ENCODE measurements around the gene PITX1. TPM values are rescaled to one million over a fixed set of nuclear protein-coding genes. Genes with fewer than 3 reads are reported as not detected.

Gene PITX1
- total RNA-seq, 1 donor from 2014 or later: not detected

DNA sequence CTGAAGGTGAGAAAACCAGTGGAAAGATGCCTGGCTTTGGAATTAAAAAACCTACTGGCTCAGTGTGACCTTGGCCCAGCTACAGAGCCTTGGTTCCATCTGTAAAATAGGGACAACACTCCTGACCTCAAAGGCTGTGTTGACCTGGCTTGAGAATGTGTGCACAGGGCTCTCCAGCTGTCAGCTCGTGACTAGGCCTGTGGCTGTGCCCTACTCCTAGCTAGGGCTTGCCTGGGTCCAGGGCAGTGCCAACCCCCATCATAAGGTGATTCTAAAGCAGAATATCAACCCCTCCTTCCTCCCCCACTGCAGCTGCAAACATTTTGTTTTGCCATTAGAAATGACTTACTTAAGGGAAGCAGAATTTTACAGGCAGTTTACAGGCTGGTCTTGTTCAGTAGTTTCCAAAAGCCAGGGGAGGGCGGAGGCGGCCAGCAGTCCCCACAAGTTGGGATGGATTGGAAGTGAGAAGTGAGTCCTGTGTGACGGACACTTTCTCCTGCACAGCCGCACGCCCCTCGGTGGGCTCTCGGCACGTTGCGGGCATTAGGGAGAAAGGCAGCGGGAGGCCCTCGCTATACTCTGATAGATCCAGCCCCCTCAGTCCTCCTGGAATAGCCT, 7.3 kb downstream of the PITX1 start:
- TF ChIP-seq, protein P1, sequence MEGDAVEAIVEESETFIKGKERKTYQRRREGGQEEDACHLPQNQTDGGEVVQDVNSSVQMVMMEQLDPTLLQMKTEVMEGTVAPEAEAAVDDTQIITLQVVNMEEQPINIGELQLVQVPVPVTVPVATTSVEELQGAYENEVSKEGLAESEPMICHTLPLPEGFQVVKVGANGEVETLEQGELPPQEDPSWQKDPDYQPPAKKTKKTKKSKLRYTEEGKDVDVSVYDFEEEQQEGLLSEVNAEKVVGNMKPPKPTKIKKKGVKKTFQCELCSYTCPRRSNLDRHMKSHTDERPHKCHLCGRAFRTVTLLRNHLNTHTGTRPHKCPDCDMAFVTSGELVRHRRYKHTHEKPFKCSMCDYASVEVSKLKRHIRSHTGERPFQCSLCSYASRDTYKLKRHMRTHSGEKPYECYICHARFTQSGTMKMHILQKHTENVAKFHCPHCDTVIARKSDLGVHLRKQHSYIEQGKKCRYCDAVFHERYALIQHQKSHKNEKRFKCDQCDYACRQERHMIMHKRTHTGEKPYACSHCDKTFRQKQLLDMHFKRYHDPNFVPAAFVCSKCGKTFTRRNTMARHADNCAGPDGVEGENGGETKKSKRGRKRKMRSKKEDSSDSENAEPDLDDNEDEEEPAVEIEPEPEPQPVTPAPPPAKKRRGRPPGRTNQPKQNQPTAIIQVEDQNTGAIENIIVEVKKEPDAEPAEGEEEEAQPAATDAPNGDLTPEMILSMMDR (conservative IDR thresholded peaks at IDR 0.05): no peak
- H3K9me3 Mint-ChIP-seq: no peaks in the 10 kb centered on the region
- H3K36me3 Mint-ChIP-seq (ENCODE audit: low read depth): peaks cover under 1% of the 10 kb centered on the region
- peaks cover 100% of the 10 kb centered on the region for H3K27me3 Mint-ChIP-seq (ENCODE audit: low read depth)
- peak overlapping the region; percentile 5 for H3K4me3 Mint-ChIP-seq
- DNase-seq (ENCODE audit: low read depth, low spot score): no peak
- H3K27ac Mint-ChIP-seq (ENCODE audit: unreplicated experiment): no peak overlapping the region
- peaks cover under 1% of the 10 kb centered on the region for H3K4me1 Mint-ChIP-seq

DNA sequence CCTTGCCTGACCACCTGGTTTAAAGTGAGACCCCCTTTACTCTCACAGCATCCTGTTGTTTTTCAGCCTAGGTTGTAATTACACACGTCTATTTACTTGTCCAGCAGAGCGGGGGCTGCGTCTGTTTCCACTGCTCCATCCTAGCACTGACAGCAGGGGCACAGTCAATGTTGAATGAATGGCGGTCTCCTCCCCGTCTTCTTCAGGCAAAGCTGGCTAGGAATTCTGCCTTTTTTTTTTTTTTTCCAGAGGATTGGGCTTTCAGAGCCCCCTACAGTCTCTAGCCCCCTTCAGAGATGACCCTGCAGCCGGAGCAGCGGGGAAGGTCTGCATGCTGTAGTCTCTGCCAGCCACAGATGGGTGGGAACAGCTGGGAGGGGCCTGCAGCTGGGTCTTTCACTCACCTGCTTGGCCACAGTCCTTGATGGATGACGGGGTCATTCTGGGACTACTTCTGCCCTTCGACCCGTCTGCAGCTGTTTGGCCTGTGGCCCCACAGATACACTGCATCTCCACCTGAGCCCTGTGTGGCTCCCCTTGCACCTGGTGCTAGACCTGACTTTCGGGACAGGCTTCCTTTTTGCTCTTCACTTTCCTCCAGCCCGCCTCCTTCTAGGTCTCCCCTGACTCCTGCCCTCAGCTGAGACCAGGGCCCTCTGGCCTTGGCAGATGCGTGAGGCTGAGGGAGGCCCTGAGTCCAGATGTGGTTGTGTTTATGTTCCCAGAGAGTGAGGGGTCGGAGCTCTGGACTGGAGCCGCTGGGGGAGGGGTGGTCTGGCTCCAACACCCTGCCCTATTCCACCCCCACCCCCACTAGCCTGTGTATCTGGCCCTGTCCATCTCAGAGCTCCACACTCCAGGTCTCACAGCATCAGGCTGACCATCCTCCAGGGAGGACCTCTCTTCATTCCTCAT, 8.0 kb downstream of the PITX1 start:
- no peaks in the 10 kb centered on the region for H3K36me3 Mint-ChIP-seq (ENCODE audit: low read depth)
- peaks cover 99% of the 10 kb centered on the region for H3K27me3 Mint-ChIP-seq (ENCODE audit: low read depth)
- DNase-seq (ENCODE audit: low read depth, low spot score): no peak
- TF ChIP-seq, protein P1 (conservative IDR thresholded peaks at IDR 0.05): no peak
- no peaks in the 10 kb centered on the region for H3K9me3 Mint-ChIP-seq
- no peak overlapping the region for H3K4me3 Mint-ChIP-seq
- H3K4me1 Mint-ChIP-seq: no peaks in the 10 kb centered on the region
- no peak overlapping the region for H3K27ac Mint-ChIP-seq (ENCODE audit: unreplicated experiment)

DNA sequence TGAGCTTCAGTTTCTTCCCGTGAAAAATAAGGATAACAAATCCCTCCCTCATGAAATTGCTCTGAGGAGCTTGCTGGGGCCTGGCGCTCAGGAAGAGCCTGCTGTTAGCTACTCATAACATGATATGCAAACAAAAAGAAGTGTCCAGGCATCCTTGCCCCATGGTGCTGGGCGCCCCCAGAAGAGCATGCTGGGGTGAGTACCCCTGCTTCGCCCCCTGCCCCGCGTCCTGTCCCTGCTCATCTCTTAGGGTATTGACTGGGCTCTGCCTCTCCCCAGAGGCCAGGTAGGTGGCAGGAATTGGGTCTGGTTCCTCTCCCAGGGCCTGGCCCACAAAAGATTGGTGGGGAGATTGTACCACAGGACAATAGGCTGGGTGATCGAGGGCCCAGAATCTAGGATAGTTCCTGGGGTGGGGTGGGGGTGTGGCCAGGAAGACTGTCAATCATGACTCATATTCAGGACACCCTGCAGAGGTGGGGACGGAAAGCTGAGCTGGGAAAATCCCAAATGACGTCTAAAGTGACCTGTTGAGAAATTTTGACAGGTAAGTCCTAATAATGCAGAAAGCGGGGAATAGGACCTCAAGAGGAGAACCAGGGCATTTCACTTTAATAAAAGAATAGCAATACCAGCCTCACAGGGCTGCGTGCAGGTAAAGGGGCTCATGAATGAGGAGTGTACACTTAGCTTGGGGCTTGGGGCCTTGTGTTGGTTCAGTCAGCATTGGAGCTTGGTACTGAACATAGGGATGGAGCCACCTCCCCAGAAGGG, 8.9 kb downstream of the PITX1 start:
- H3K27ac Mint-ChIP-seq (ENCODE audit: unreplicated experiment): no peak overlapping the region
- no peaks in the 10 kb centered on the region for H3K4me1 Mint-ChIP-seq
- no peak overlapping the region for H3K4me3 Mint-ChIP-seq
- H3K9me3 Mint-ChIP-seq: no peaks in the 10 kb centered on the region
- TF ChIP-seq, protein P1 (conservative IDR thresholded peaks at IDR 0.05): no peak
- H3K27me3 Mint-ChIP-seq (ENCODE audit: low read depth): peaks cover 99% of the 10 kb centered on the region
- H3K36me3 Mint-ChIP-seq (ENCODE audit: low read depth): no peaks in the 10 kb centered on the region
- no peak for DNase-seq (ENCODE audit: low read depth, low spot score)

DNA sequence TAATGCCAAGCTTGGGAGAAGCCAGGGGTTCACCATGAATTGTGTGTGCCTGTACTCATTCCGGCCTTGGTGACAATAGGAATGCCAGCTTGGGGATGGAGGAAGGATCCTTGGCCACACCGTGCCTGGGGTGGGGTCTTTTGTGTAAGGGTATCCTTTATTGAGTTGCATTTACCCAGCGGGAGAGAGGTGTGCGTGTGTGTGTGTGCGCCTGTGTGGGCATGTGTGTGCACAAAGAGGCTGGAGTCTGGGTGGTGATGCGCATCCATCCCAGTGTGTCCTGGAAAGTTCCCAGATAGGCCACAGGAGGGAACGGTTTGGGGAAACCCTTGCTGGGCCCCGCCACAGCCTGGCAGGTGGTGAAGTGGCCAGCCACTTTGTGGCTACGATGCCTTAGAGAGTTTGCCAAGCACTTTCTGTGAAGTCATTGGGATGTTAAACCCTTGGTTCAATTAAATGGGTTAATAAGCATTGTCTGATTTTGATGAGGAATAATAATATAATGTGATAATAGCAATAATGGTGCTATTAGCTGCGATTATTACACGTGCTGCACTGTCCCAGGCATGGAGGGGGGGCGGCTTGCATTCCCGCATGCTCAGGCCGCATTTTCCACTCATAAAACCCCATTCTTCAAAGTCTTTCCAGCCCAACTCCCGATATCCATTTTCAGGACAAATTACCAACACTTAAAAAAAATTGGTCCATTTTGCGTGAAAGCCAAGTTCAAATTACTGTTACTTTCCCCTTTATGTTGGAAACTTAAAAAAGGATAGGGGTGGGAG, 13.7 kb downstream of the PITX1 start:
- no peak for DNase-seq (ENCODE audit: low read depth, low spot score)
- H3K4me1 Mint-ChIP-seq: no peaks in the 10 kb centered on the region
- H3K27ac Mint-ChIP-seq (ENCODE audit: unreplicated experiment): no peak overlapping the region
- TF ChIP-seq, protein P1 (conservative IDR thresholded peaks at IDR 0.05): no peak
- no peak overlapping the region for H3K4me3 Mint-ChIP-seq
- no peaks in the 10 kb centered on the region for H3K36me3 Mint-ChIP-seq (ENCODE audit: low read depth)
- H3K27me3 Mint-ChIP-seq (ENCODE audit: low read depth): peaks cover 61% of the 10 kb centered on the region
- no peaks in the 10 kb centered on the region for H3K9me3 Mint-ChIP-seq

DNA sequence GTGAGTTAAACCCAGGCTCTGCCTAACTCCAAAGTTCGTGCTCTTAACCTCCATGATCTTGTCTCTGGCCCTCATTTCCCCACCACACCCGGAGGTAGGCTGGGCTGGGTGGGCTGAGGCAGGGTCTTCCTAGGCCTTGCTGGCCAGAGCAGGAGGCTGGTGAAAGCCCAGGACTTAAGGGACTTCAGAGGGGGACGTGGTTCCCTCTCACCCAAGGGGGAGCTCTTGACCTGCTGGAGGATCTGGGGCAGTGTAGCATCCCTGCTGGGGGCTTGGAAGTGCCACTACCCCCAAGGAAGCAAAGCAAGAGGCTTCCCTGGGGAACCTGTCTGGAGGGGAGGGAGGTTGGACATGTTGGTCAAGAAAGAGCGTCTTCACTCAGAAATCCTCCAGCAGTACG, 14.7 kb downstream of the PITX1 start:
- Mint-ChIP-seq H3K36me3 (ENCODE audit: low read depth) (no peaks in the 10 kb centered on the region), H3K9me3 (no peaks in the 10 kb centered on the region), H3K4me1 (no peaks in the 10 kb centered on the region), H3K27me3 (ENCODE audit: low read depth) (peaks cover 57% of the 10 kb centered on the region), H3K4me3 (no peak overlapping the region), H3K27ac (ENCODE audit: unreplicated experiment) (no peak overlapping the region)
- no peak for DNase-seq (ENCODE audit: low read depth, low spot score)
- TF ChIP-seq, protein P1 (conservative IDR thresholded peaks at IDR 0.05): no peak

Measured in neural crest cell (in vitro differentiated cells).